Effector memory CD8-positive, alpha-beta T cell (primary cell): Measurements from ENCODE around the gene C14orf180.

Experiments
- ATAC-seq: fragments of 150-1000 bp; cut with Tn5 transposase; replicated peaks from 2 replicates; pipeline ENCODE4 v1.10.0; 2021; ENCODE audit warnings: mild to moderate bottlenecking, moderate library complexity
- DNase-seq, 3 experiments: peaks; one replicate each; pipeline ENCODE4 v3.0.0; 2021
- H3K27ac Mint-ChIP-seq, 2 donors: one replicate each; pipeline ENCODE4 v1.8.0; 2022; ENCODE audit warnings: mild to moderate bottlenecking in 2 of 2, mixed read lengths in 2 of 2, moderate library complexity in 2 of 2
- H3K27me3 Mint-ChIP-seq, 2 donors: one replicate each; pipeline ENCODE4 v1.8.0; 2022; ENCODE audit warnings: mixed read lengths in 2 of 2
- H3K36me3 Mint-ChIP-seq: one replicate; pipeline ENCODE4 v1.8.0; 2022; ENCODE audit warnings: mild to moderate bottlenecking, moderate library complexity, mixed read lengths; ENCODE audit not compliant: insufficient read depth
- H3K4me1 Mint-ChIP-seq, 2 donors: one replicate each; pipeline ENCODE4 v1.8.0; 2022; ENCODE audit warnings: low read depth in 2 of 2, mixed read lengths in 2 of 2
- H3K4me3 Mint-ChIP-seq, 2 donors: one replicate each; pipeline ENCODE4 v1.8.0; 2022; ENCODE audit warnings: mild to moderate bottlenecking in 2 of 2, mixed read lengths in 2 of 2, moderate library complexity in 2 of 2
- H3K9me3 Mint-ChIP-seq, 2 donors: one replicate each; pipeline ENCODE4 v1.8.0; 2022; ENCODE audit warnings: mixed read lengths in 2 of 2

Gene C14orf180

DNA sequence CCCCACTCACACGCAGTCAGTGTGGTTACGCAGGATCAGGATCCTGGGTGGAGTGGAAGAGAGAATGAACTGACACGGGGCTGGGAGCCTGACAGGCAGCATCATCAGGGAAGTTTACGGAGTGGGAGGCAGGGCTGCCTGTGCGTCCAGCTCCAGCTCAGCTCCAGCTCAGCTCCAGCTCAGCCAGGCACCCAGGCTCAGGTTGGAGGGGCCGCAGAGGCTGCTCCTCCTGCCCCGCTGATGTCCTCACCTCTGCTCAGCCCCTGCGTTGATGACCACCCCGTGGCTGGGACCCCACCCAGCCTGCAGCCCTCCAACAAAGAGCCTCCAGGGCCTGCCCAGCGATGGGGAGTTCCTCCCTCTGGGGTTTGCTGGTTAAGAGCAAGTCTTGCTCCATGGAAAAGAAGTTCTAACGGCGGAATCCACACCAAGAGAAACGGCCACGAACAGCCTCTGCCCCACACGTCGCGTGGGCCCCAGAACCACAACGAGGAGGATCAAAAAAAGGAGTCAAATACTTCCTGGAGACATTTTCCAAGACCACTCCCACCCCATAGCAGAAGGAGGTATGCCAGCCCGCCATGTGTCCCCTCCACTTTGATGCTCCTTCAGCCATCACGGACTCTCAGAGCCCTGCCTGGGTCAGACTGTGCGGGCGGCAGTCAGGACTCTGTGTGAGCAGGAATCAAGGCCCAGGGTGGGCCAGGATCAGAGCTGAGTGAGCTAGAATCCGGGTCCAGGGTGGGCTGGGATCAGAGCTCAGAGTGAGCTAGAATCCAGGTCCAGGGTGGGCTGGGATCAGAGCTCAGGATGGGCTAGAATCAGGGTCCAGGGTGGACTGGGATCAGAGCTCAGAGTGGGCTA is 17.7 kb upstream of the C14orf180 start:
- Mint-ChIP-seq H3K4me1 (peaks cover 0 to 4% of the 10 kb centered on the region in 2 donors), H3K36me3 (no peaks in the 10 kb centered on the region), H3K4me3 (no peak overlapping the region), H3K27me3 (peaks cover 21 to 64% of the 10 kb centered on the region in 2 donors), H3K9me3 (no peaks in the 10 kb centered on the region), H3K27ac (no peak overlapping the region)
- ATAC-seq (no peak), DNase-seq (no peak)

DNA sequence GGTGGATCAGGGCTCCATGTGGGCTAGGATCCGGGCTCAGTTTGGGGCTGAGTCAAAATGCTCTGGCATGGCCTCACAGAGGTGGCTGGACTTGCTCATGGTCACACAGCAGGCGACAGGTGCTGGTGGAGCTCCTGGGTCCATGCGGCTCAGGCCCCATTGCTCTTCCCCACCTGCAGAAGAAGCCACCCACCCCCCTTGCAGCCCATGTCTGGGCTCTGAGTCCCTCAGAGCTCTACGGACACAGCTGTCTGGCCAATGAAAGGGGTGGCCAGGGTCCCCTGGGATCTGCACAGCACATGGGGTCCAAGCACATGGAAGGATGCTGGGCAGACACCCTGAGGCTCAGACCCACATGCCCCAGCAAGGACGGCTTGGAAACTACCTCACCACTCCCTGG is 17.0 kb upstream of the C14orf180 start:
- H3K27ac Mint-ChIP-seq = no peak overlapping the region
- peaks cover 0 to 4% of the 10 kb centered on the region in 2 donors for H3K4me1 Mint-ChIP-seq
- H3K9me3 Mint-ChIP-seq = no peaks in the 10 kb centered on the region
- ATAC-seq (no peak), DNase-seq (no peak)
- H3K27me3 Mint-ChIP-seq = peaks cover 28 to 72% of the 10 kb centered on the region in 2 donors
- no peak overlapping the region for H3K4me3 Mint-ChIP-seq
- H3K36me3 Mint-ChIP-seq = no peaks in the 10 kb centered on the region

DNA sequence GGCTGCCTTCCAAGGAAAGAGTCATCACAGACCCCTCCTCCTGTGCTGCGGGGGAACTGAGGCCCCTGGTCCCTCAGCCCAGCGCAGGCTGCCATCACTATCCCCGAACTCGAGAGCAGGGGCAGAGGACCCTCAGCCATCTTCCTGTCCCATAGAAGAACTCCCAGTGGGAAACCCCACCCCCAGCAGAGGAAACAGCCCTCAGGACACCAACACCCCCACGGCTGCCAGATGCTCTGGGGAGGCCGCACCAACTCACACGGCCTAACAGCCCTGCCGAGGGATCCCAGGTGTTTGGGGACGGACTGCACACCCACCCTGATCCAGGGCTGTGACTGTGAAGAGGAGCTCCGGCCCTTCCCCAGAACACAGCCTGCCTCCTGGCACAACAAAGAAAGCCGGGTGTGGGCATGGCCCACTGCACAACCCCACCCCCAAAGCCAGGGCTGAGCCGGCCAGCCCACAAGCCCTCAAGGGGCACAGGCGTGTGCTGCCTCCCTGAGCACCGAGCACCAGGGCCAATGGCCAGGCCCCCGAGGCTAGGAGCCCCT is 16.3 kb upstream of the C14orf180 start:
- DNase-seq (no peak), ATAC-seq (no peak)
- Mint-ChIP-seq H3K9me3 (no peaks in the 10 kb centered on the region), H3K4me1 (peaks cover 0 to 4% of the 10 kb centered on the region in 2 donors), H3K27me3 (peaks cover 29 to 72% of the 10 kb centered on the region in 2 donors), H3K4me3 (no peak overlapping the region), H3K27ac (no peak overlapping the region), H3K36me3 (no peaks in the 10 kb centered on the region)

GRCh38 chr14:104563742-104564615 is 15.6 kb upstream of the C14orf180 start:
- Mint-ChIP-seq H3K4me1 (peaks cover 0 to 4% of the 10 kb centered on the region in 2 donors), H3K9me3 (no peaks in the 10 kb centered on the region), H3K4me3 (peak overlapping the region in 1 of 2 donors; percentile 9), H3K27me3 (peaks cover 29 to 72% of the 10 kb centered on the region in 2 donors), H3K27ac (no peak overlapping the region), H3K36me3 (no peaks in the 10 kb centered on the region)
- DNase-seq = peak; percentile 43 to 58 (median 55)
- ATAC-seq = peak; percentile 43

GRCh38 chr14:104564744-104565679 is 14.6 kb upstream of the C14orf180 start:
- ATAC-seq = no peak
- Mint-ChIP-seq H3K27me3 (peaks cover 29 to 66% of the 10 kb centered on the region in 2 donors), H3K9me3 (no peaks in the 10 kb centered on the region), H3K4me1 (peaks cover 0 to 4% of the 10 kb centered on the region in 2 donors), H3K27ac (no peak overlapping the region), H3K36me3 (no peaks in the 10 kb centered on the region), H3K4me3 (no peak overlapping the region)
- DNase-seq = no peak

DNA sequence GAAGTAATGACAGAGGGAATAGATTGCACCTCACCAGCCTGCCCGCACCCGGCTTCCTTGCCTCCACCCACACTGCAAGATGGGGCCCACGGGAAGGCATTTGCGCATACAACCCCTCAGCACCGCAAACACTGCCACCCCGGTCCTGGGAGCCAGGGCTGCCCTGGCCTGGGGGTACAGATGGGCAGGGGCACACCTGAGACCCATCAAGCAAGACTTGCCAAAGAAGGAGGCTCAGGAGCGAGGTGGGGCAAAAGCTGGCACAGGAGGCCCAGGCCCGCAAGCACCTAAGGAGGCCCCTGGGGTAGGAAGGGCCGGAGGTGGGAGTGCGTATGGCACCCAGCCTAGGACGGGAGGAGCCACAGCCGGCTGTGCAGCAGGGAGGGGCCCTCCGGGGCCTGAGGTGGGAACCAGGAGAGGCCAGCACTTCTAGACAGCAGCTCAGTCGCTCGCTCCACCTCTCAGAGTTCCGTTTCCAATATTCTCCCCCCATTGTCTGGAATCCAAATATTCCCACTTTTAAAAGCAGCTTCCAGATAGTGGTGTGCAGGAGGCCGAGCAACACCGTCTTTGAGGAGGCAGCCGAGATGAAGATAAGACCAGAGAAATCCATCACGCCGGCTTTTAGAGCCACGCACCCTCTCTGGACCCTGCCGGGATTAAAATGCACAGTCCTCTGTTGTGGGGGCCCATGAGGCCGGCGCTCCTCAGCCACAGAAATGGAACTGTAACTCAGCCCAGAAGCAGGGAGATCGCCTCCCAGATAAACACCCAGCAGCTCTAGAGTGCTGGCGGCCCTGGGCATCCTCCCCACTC is 12.2 kb upstream of the C14orf180 start:
- Mint-ChIP-seq H3K9me3 (no peaks in the 10 kb centered on the region), H3K4me1 (peaks cover 0 to 4% of the 10 kb centered on the region in 2 donors), H3K27ac (no peak overlapping the region), H3K4me3 (no peak overlapping the region), H3K36me3 (no peaks in the 10 kb centered on the region), H3K27me3 (peaks cover 29 to 48% of the 10 kb centered on the region in 2 donors)
- ATAC-seq (no peak), DNase-seq (no peak)

DNA sequence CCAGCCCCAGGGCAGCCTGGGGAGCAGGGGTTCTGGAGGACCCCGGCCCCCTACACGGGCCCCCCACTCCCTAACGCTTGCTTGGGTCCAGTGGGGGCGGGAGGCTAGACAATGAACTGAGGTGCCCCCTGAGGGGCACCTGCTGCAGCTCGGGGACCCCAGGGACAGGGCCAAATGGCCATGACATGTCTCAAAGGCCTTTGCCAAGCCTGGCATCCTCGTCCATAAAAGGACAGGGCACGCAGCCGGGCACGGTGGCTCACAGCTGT is 11.7 kb upstream of the C14orf180 start:
- H3K36me3 Mint-ChIP-seq = no peaks in the 10 kb centered on the region
- DNase-seq = no peak
- no peak overlapping the region for H3K27ac Mint-ChIP-seq
- no peaks in the 10 kb centered on the region for H3K9me3 Mint-ChIP-seq
- H3K4me3 Mint-ChIP-seq = no peak overlapping the region
- ATAC-seq = no peak
- H3K4me1 Mint-ChIP-seq = peaks cover 0 to 4% of the 10 kb centered on the region in 2 donors
- peaks cover 29 to 54% of the 10 kb centered on the region in 2 donors for H3K27me3 Mint-ChIP-seq

- peaks cover 0 to 4% of the 10 kb centered on the region in 2 donors for H3K4me1 Mint-ChIP-seq
- no peaks in the 10 kb centered on the region for H3K9me3 Mint-ChIP-seq
- no peak overlapping the region for H3K27ac Mint-ChIP-seq
- no peaks in the 10 kb centered on the region for H3K36me3 Mint-ChIP-seq
- peaks cover 29 to 48% of the 10 kb centered on the region in 2 donors for H3K27me3 Mint-ChIP-seq
- DNase-seq = no peak
- H3K4me3 Mint-ChIP-seq = no peak overlapping the region
- no peak for ATAC-seq
Measured at GRCh38 chr14:104568620-104569019, 10.9 kb upstream of the C14orf180 start.

DNA sequence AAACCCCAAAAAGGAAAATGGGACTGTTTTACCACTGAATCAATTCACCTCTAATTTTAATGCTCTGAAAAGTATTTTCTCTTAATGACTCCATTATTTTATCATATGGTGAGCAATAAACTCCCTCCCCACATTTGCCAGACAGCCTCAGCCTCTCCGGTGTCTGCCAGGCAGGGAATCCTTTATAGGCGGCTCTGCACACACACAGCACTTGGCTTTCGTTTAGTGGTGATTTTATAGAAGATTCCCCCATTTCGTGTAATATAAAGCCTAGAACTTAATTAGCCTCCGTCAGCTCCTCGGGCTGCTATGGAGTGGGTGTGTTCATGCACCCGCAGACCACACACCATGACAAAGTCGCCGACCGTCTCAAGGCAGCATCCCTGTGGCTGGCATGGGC is 10.1 kb upstream of the C14orf180 start:
- DNase-seq (no peak), ATAC-seq (no peak)
- Mint-ChIP-seq H3K27ac (no peak overlapping the region), H3K4me1 (no peaks in the 10 kb centered on the region), H3K9me3 (no peaks in the 10 kb centered on the region), H3K4me3 (no peak overlapping the region), H3K36me3 (no peaks in the 10 kb centered on the region), H3K27me3 (peaks cover 22 to 40% of the 10 kb centered on the region in 2 donors)

GRCh38 chr14:104571246-104571645 is 8.3 kb upstream of the C14orf180 start:
- H3K36me3 Mint-ChIP-seq = no peaks in the 10 kb centered on the region

DNA sequence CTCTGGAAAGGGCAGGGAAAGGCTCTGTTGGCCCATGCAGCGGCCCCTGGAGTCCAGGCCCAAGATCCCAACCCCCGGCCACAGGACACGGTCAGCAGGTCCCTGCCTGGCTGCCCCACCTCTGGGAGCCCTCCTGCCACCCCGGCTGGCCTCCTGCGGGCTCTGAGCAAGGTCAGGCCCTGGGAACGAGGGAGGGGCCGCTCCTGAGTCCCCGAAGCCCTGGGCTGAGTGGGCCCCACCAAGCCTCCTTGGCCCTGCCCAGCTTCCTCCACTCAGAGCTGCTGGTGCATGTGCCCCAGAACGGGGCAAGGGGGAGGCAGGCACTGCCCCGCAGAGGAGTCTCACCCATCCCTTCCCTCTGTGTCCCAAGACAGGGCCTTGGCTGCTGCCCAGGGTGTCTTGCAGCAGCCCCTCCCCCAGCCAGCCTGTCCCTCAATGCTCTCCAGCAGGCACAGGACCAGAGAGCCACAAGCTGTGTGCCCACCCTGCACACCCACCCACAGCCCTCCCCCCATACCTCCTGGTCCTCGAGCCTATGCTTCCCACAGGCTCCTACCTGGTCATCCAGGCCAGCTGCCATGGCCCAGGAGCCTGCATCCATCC is 7.4 kb upstream of the C14orf180 start:
- Mint-ChIP-seq H3K36me3 (no peaks in the 10 kb centered on the region), H3K27ac (no peak overlapping the region), H3K4me1 (no peaks in the 10 kb centered on the region), H3K27me3 (peaks cover 6 to 28% of the 10 kb centered on the region in 2 donors), H3K9me3 (no peaks in the 10 kb centered on the region), H3K4me3 (no peak overlapping the region)
- DNase-seq (no peak), ATAC-seq (no peak)

More at GRCh38 chr14:104571246-104571645, 8.3 kb upstream of the C14orf180 start:
- Mint-ChIP-seq H3K27ac (no peak overlapping the region), H3K27me3 (peaks cover 13 to 29% of the 10 kb centered on the region in 2 donors), H3K4me1 (no peaks in the 10 kb centered on the region), H3K9me3 (no peaks in the 10 kb centered on the region), H3K4me3 (no peak overlapping the region)
- DNase-seq (no peak), ATAC-seq (no peak)

DNA sequence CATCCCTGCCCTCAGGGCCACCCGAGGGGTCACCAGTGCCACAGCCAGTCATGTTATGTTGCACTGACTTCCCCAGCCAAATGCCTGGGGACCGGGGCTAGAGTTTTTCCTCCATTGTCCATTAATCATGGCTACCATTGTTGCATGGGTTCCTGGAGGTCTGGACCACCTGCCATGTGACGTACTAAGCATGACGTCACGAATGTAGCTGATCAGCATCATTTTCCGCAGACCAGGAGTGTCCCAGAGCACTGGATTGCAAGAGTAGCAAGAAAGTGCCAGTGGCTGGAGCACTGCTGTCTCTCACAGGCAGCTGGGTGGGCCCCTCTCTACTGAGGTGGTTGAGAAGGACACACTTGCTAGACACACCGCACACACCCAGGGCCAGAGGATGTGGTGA is 6.9 kb upstream of the C14orf180 start:
- Mint-ChIP-seq H3K9me3 (no peaks in the 10 kb centered on the region), H3K4me3 (no peak overlapping the region), H3K27me3 (peaks cover under 1 to 28% of the 10 kb centered on the region in 2 donors), H3K36me3 (no peaks in the 10 kb centered on the region), H3K27ac (no peak overlapping the region), H3K4me1 (no peaks in the 10 kb centered on the region)
- no peak for ATAC-seq
- no peak for DNase-seq
